ENCODE measurements around the gene MINK1.

DNA sequence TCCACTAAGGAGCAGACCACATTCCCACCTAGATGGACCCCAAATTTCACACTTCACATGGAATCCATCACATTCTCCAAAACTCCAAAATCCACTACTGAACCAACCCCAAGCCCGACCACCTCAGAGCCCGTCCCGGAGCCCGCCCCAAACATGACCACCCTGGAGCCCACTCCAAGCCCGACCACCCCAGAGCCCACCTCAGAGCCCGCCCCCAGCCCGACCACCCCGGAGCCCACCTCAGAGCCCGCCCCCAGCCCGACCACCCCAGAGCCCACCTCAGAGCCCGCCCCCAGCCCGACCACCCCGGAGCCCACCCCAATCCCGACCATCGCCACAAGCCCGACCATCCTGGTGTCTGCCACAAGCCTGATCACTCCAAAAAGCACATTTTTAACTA lies 100.5 kb downstream of the MINK1 start:
- no peak for TF ChIP-seq EZH2 (IDR thresholded peaks at IDR 0.05; ENCODE audit: insufficient read depth, low read length)
- TF ChIP-seq, protein P1, sequence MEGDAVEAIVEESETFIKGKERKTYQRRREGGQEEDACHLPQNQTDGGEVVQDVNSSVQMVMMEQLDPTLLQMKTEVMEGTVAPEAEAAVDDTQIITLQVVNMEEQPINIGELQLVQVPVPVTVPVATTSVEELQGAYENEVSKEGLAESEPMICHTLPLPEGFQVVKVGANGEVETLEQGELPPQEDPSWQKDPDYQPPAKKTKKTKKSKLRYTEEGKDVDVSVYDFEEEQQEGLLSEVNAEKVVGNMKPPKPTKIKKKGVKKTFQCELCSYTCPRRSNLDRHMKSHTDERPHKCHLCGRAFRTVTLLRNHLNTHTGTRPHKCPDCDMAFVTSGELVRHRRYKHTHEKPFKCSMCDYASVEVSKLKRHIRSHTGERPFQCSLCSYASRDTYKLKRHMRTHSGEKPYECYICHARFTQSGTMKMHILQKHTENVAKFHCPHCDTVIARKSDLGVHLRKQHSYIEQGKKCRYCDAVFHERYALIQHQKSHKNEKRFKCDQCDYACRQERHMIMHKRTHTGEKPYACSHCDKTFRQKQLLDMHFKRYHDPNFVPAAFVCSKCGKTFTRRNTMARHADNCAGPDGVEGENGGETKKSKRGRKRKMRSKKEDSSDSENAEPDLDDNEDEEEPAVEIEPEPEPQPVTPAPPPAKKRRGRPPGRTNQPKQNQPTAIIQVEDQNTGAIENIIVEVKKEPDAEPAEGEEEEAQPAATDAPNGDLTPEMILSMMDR (IDR thresholded peaks at IDR 0.05; ENCODE audit: insufficient read depth, low read depth, low read length): no peak
